SK-N-SH (cell line): Measurements from ENCODE around the gene TMEM60. TPM values are rescaled to one million over a fixed set of nuclear protein-coding genes. Genes with fewer than 3 reads are reported as not detected.

Experiments used
- CTCF ChIA-PET: fragments of 300-600, 350-600 bp; formaldehyde crosslinking; extraction: SDS; loops from one replicate; lab custom pipeline; 2021; lab: Yijun Ruan, JAX
- POLR2A ChIA-PET: fragments of 350-600 bp; sonication (Branson Sonifier 250); formaldehyde crosslinking; extraction: SDS; loops from one replicate; lab custom pipeline; 2020; ENCODE audit warnings: antibody characterized with exemption, inconsistent platforms; lab: Yijun Ruan, JAX
- DNase-seq: peaks from one replicate; pipeline ENCODE4 v3.0.0; 2012
- H2AFZ ChIP-seq: fragments of 200-600 bp; sonication (generic); 2 replicates; pipeline ENCODE4 v1.8.1; 2016; ENCODE audit warnings: antibody characterized with exemption, mild to moderate bottlenecking, low read depth
- H3F3A ChIP-seq: fragments of 200-600 bp; sonication (generic); replicated peaks from 2 replicates; pipeline ENCODE3; 2016; ENCODE audit warnings: antibody characterized with exemption, mild to moderate bottlenecking; ENCODE audit not compliant: insufficient read depth
- H3K27ac ChIP-seq, 2 experiments: fragments of 200-500 bp in 1 of 2; fragments of 200-600 bp in 1 of 2; sonication (Bioruptor generic) in 1 of 2; sonication (generic), shearing (Covaris generic) in 1 of 2; 2 replicates each; pipeline versions ENCODE4 v1.5.1 to v1.6.1; 2014 to 2016; ENCODE audit warnings: low read depth in 2 of 2, inconsistent platforms in 1 of 2, low read length in 1 of 2, mild to moderate bottlenecking in 1 of 2, mixed read lengths in 1 of 2
- H3K27me3 ChIP-seq: fragments of 200-600 bp; sonication (generic), shearing (Covaris generic); 2 replicates; pipeline ENCODE4 v1.6.1; 2016; ENCODE audit warnings: mixed run types; ENCODE audit not compliant: insufficient read depth
- H3K36me3 ChIP-seq, 2 experiments: fragments of 200-500 bp in 1 of 2; fragments of 200-600 bp in 1 of 2; sonication (Bioruptor generic) in 1 of 2; sonication (generic) in 1 of 2; replicated peaks in 1 of 2; 2 replicates each; pipeline versions ENCODE3 to v1.5.1; 2014 to 2016; ENCODE audit warnings: low read length in 1 of 2, mild to moderate bottlenecking in 1 of 2; ENCODE audit not compliant: insufficient read depth in 2 of 2, control insufficient read depth in 1 of 2
- H3K4me1 ChIP-seq, 2 experiments: fragments of 200-500 bp in 1 of 2; fragments of 200-600 bp in 1 of 2; sonication (Bioruptor generic) in 1 of 2; sonication (generic), shearing (Covaris generic) in 1 of 2; 2 replicates each; pipeline versions ENCODE4 v1.5.1 to v1.6.1; 2014 to 2016; ENCODE audit warnings: low read depth in 1 of 2, low read length in 1 of 2, mixed run types in 1 of 2; ENCODE audit not compliant: insufficient read depth in 2 of 2, control insufficient read depth in 1 of 2
- H3K4me2 ChIP-seq: fragments of 200-600 bp; sonication (generic), shearing (Covaris generic); 2 replicates; pipeline ENCODE4 v1.6.1; 2017; ENCODE audit warnings: mixed run types
- H3K4me3 ChIP-seq, 2 experiments: fragments of 200-500 bp in 1 of 2; fragments of 200-600 bp in 1 of 2; sonication (Bioruptor generic) in 1 of 2; sonication (generic), shearing (Covaris generic) in 1 of 2; 2 replicates each; pipeline versions ENCODE4 v1.5.1 to v1.8.1; 2014 to 2016; ENCODE audit warnings: low read depth in 2 of 2, inconsistent platforms in 1 of 2, low read length in 1 of 2, mild to moderate bottlenecking in 1 of 2, mixed read lengths in 1 of 2, moderate library complexity in 1 of 2
- H3K79me2 ChIP-seq: fragments of 200-600 bp; sonication (generic); 2 replicates; pipeline ENCODE4 v1.8.1; 2017; ENCODE audit warnings: mild to moderate bottlenecking; ENCODE audit not compliant: insufficient read depth
- H3K9ac ChIP-seq: fragments of 200-600 bp; sonication (generic); 2 replicates; pipeline ENCODE4 v1.6.1; 2017; ENCODE audit warnings: mixed run types
- H3K9me2 ChIP-seq: fragments of 200-600 bp; sonication (generic); 2 replicates; pipeline ENCODE4 v1.6.1; 2017; ENCODE audit warnings: mixed run types
- H3K9me3 ChIP-seq: fragments of 200-600 bp; sonication (generic); 2 replicates; pipeline ENCODE4 v1.6.1; 2017; ENCODE audit warnings: mixed run types, mild to moderate bottlenecking, moderate library complexity
- H4K20me1 ChIP-seq: fragments of 200-600 bp; sonication (generic); 2 replicates; pipeline ENCODE4 v1.6.1; 2017; ENCODE audit warnings: mild to moderate bottlenecking, mixed run types; ENCODE audit not compliant: insufficient read depth
- CHD2 ChIP-seq: fragments of 150-350 bp; IDR thresholded peaks from 2 replicates; pipeline ENCODE4 v1.6.1; 2018; ENCODE audit warnings: low read length; ENCODE audit not compliant: partially characterized antibody
- ELF1 ChIP-seq: IDR thresholded peaks from 2 replicates; pipeline ENCODE4 v1.4.0; 2012
- EP300 ChIP-seq, 2 experiments: IDR thresholded peaks; 2 replicates each; pipeline versions ENCODE4 v1.4.0 to v1.6.1; 2012; ENCODE audit warnings: borderline replicate concordance in 1 of 2, low read depth in 1 of 2, low read length in 1 of 2
- FOSL2 ChIP-seq: IDR thresholded peaks from 2 replicates; pipeline ENCODE4 v1.4.0; 2012; ENCODE audit warnings: low read depth, mild to moderate bottlenecking, moderate library complexity, borderline replicate concordance
- FOXJ3 ChIP-seq: sonication (generic); formaldehyde crosslinking; IDR thresholded peaks from 2 replicates; pipeline ENCODE4 v1.5.1; 2020; ENCODE audit warnings: mild to moderate bottlenecking, missing genetic modification reagents
- FOXM1 ChIP-seq: IDR thresholded peaks from 2 replicates; pipeline ENCODE4 v1.4.0; 2012; ENCODE audit warnings: low read depth, mild to moderate bottlenecking
- GABPA ChIP-seq: IDR thresholded peaks from 2 replicates; pipeline ENCODE4 v1.4.0; 2012; ENCODE audit warnings: low read depth, mild to moderate bottlenecking
- GATA2 ChIP-seq: sonication (generic); formaldehyde crosslinking; IDR thresholded peaks from 2 replicates; pipeline ENCODE4 v1.5.0; 2020; ENCODE audit warnings: mild to moderate bottlenecking, missing genetic modification reagents
- JUND ChIP-seq: IDR thresholded peaks from 2 replicates; pipeline ENCODE4 v1.4.0; 2012
- MAX ChIP-seq: IDR thresholded peaks from 2 replicates; pipeline ENCODE4 v1.4.0; 2012; ENCODE audit warnings: low read depth
- MEF2A ChIP-seq: IDR thresholded peaks from 2 replicates; pipeline ENCODE4 v1.4.0; 2012; ENCODE audit warnings: low read depth, borderline replicate concordance
- NFIC ChIP-seq: IDR thresholded peaks from 2 replicates; pipeline ENCODE4 v1.4.0; 2012; ENCODE audit warnings: borderline replicate concordance
- PBX3 ChIP-seq: IDR thresholded peaks from 2 replicates; pipeline ENCODE4; 2012
- POLR2AphosphoS5 ChIP-seq: IDR thresholded peaks from 2 replicates; pipeline ENCODE4 v1.6.1; 2012; ENCODE audit warnings: low read depth, low read length
- RAD21 ChIP-seq: IDR thresholded peaks from 2 replicates; pipeline ENCODE4 v1.6.1; 2012; ENCODE audit warnings: mild to moderate bottlenecking, low read length
- RFX5 ChIP-seq: IDR thresholded peaks from 2 replicates; pipeline ENCODE4 v1.6.1; 2012; ENCODE audit warnings: mild to moderate bottlenecking, improper control_type of control experiment, low read length
- RXRA ChIP-seq: IDR thresholded peaks from 2 replicates; pipeline ENCODE4 v1.4.0; 2012; ENCODE audit warnings: low read depth, mild to moderate bottlenecking, borderline replicate concordance
- SMC3 ChIP-seq: IDR thresholded peaks from 2 replicates; pipeline ENCODE4 v1.6.1; 2012; ENCODE audit warnings: low read depth, low read length, improper control_type of control experiment
- TCF12 ChIP-seq: IDR thresholded peaks from 2 replicates; pipeline ENCODE4 v1.4.0; 2012
- TEAD4 ChIP-seq: IDR thresholded peaks from 2 replicates; pipeline ENCODE4 v1.4.0; 2012; ENCODE audit warnings: mild to moderate bottlenecking, borderline replicate concordance; ENCODE audit not compliant: insufficient read depth
- USF2 ChIP-seq: fragments of 150-350 bp; IDR thresholded peaks from 2 replicates; pipeline ENCODE4 v1.6.1; 2017; ENCODE audit warnings: antibody characterized with exemption, low read length, low read depth, borderline replicate concordance
- YY1 ChIP-seq: IDR thresholded peaks from 2 replicates; pipeline ENCODE4 v1.4.0; 2012; ENCODE audit warnings: low read depth, mild to moderate bottlenecking
- WGBS: methylation state at CpG from one replicate; pipeline ENCODE4 v1.1.6; 2017; ENCODE audit warnings: low lambda C conversion rate; 5-methylcytosine and 5-hydroxymethylcytosine counted together
- polyA plus RNA-seq, 3 experiments: library from polyadenylated mRNA; depleted of rRNA; stranded (reverse); fragments of >200 nt; gene quantifications; 2 replicates each; pipeline ENCODE4 v1.2.3, GENCODE V29; 2012
- TF ChIP-seq, protein P1 (sequence below): fragments of 200-600 bp; sonication (generic); IDR thresholded peaks from 2 replicates; pipeline ENCODE4 v1.6.1; 2017; ENCODE audit warnings: antibody characterized with exemption, mild to moderate bottlenecking, moderate library complexity
- TF ChIP-seq, protein P2 (sequence below): IDR thresholded peaks from 2 replicates; pipeline ENCODE4 v1.4.0; 2012; ENCODE audit warnings: low read depth, borderline replicate concordance
- TF ChIP-seq, protein P3 (sequence below): fragments of 150-350 bp; IDR thresholded peaks from 2 replicates; pipeline ENCODE4 v1.6.1; 2016; ENCODE audit warnings: mild to moderate bottlenecking, low read depth, low read length

TMEM60 gene
- polyA plus RNA-seq, 1 of the 3 experiments (the other 2 are of a cell fraction), result 24.8 TPM

- no peak overlapping the region for H3K9ac ChIP-seq
- no peak overlapping the region for H2AFZ ChIP-seq
- peaks cover 23% of the 10 kb centered on the region for H3F3A ChIP-seq
- H3K4me1 ChIP-seq, result peaks cover 9% of the 10 kb centered on the region in 2 experiments; a peak in 3 of 4 replicates
- no peak overlapping the region for H3K4me3 ChIP-seq
- peaks cover 92% of the 10 kb centered on the region for H3K79me2 ChIP-seq
- peaks cover 0 to 19% of the 10 kb centered on the region in 2 experiments for H3K36me3 ChIP-seq
- TF ChIP-seq EP300 (IDR thresholded peaks at IDR 0.05; ENCODE audit: borderline replicate concordance in 1 of 2, low read depth in 1 of 2, low read length in 1 of 2) (peak; percentile 42 to 87; a peak in 3 of 4 replicates), GATA2 (CRISPR knock-in tag) (no peak), JUND (peak; percentile 81), YY1 (no peak), NFIC (peak; percentile 65), MEF2A (peak; percentile 75; the same call in 1 of the 2 replicates), PBX3 (peak; percentile 95), MAX (peak; percentile 22; the same call in 1 of the 2 replicates), FOXJ3 (CRISPR knock-in tag) (no peak), CHD2 (no peak), FOSL2 (peak; percentile 29; the same call in 1 of the 2 replicates), POLR2AphosphoS5 (peak; percentile 56; the same call in 1 of the 2 replicates), TCF12 (peak; percentile 86), RAD21 (no peak), ELF1 (peak; percentile 16; the same call in 1 of the 2 replicates), SMC3 (no peak), GABPA (no peak), RXRA (peak; percentile 35; the same call in 1 of the 2 replicates), RFX5 (no peak), FOXM1 (peak; percentile 55; the same call in 1 of the 2 replicates), TEAD4 (peak; percentile 73; the same call in 1 of the 2 replicates), USF2 (no peak)
- TF ChIP-seq, protein P1, sequence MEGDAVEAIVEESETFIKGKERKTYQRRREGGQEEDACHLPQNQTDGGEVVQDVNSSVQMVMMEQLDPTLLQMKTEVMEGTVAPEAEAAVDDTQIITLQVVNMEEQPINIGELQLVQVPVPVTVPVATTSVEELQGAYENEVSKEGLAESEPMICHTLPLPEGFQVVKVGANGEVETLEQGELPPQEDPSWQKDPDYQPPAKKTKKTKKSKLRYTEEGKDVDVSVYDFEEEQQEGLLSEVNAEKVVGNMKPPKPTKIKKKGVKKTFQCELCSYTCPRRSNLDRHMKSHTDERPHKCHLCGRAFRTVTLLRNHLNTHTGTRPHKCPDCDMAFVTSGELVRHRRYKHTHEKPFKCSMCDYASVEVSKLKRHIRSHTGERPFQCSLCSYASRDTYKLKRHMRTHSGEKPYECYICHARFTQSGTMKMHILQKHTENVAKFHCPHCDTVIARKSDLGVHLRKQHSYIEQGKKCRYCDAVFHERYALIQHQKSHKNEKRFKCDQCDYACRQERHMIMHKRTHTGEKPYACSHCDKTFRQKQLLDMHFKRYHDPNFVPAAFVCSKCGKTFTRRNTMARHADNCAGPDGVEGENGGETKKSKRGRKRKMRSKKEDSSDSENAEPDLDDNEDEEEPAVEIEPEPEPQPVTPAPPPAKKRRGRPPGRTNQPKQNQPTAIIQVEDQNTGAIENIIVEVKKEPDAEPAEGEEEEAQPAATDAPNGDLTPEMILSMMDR, result no peak
- TF ChIP-seq, protein P2, sequence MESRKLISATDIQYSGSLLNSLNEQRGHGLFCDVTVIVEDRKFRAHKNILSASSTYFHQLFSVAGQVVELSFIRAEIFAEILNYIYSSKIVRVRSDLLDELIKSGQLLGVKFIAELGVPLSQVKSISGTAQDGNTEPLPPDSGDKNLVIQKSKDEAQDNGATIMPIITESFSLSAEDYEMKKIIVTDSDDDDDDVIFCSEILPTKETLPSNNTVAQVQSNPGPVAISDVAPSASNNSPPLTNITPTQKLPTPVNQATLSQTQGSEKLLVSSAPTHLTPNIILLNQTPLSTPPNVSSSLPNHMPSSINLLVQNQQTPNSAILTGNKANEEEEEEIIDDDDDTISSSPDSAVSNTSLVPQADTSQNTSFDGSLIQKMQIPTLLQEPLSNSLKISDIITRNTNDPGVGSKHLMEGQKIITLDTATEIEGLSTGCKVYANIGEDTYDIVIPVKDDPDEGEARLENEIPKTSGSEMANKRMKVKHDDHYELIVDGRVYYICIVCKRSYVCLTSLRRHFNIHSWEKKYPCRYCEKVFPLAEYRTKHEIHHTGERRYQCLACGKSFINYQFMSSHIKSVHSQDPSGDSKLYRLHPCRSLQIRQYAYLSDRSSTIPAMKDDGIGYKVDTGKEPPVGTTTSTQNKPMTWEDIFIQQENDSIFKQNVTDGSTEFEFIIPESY, result 0 out of 2 replicates have a peak, but pooled peaks have one; percentile 23
- TF ChIP-seq, protein P3, sequence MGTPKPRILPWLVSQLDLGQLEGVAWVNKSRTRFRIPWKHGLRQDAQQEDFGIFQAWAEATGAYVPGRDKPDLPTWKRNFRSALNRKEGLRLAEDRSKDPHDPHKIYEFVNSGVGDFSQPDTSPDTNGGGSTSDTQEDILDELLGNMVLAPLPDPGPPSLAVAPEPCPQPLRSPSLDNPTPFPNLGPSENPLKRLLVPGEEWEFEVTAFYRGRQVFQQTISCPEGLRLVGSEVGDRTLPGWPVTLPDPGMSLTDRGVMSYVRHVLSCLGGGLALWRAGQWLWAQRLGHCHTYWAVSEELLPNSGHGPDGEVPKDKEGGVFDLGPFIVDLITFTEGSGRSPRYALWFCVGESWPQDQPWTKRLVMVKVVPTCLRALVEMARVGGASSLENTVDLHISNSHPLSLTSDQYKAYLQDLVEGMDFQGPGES, result no peak
- CTCF ChIA-PET, result interaction anchor here (1.1 to 1.8 kb wide), 3 partner anchors 15 to 151 kb away, joined by 3 to 7 read pairs (median 4); no protein-coding TSS in a partner anchor
- no peaks in the 10 kb centered on the region for H4K20me1 ChIP-seq
- peak overlapping the region; percentile 6; the same call in 1 of the 2 replicates for H3K4me2 ChIP-seq
- peaks cover 16% of the 10 kb centered on the region for H3K9me3 ChIP-seq
- no peaks in the 10 kb centered on the region for H3K27me3 ChIP-seq
- no peak for DNase-seq
- peak overlapping the region; percentile 40 to 48; a peak in 3 of 4 replicates for H3K27ac ChIP-seq
- POLR2A ChIA-PET, result no interaction called here
- no peaks in the 10 kb centered on the region for H3K9me2 ChIP-seq
- WGBS, result 72% methylated on average over 2 of the region's 2 CpGs
These were observed 4.5 kb upstream of the TMEM60 start for GRCh38 chr7:77802557-77803405.
